ENCODE results near the gene CHAT.

CHAT gene

GRCh38 chr10:49651039-49651835, 37.4 kb downstream of the CHAT start:
- no peak for DNase-seq

DNA sequence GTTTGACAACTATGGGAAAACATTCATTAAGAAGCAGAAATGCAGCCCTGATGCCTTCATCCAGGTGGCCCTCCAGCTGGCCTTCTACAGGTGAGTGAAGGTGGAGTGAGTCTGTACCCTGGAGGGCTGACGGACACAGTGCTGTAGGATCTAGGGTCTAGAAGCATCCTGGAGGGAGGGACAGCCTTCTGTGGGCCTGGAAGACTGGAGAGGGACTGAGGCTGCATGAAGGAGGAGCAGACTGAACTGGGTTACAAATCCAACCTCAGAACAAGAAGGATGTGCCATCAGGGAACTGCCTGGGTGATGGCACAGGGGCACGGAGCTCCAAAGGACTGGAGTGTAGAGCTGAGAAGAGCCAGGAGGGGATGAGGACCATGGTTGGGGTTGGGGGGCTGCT, 38.1 kb downstream of the CHAT start:
- DNase-seq: no peak

GRCh38 chr10:49652421-49653272, 38.8 kb downstream of the CHAT start:
- DNase-seq: no peak

DNA sequence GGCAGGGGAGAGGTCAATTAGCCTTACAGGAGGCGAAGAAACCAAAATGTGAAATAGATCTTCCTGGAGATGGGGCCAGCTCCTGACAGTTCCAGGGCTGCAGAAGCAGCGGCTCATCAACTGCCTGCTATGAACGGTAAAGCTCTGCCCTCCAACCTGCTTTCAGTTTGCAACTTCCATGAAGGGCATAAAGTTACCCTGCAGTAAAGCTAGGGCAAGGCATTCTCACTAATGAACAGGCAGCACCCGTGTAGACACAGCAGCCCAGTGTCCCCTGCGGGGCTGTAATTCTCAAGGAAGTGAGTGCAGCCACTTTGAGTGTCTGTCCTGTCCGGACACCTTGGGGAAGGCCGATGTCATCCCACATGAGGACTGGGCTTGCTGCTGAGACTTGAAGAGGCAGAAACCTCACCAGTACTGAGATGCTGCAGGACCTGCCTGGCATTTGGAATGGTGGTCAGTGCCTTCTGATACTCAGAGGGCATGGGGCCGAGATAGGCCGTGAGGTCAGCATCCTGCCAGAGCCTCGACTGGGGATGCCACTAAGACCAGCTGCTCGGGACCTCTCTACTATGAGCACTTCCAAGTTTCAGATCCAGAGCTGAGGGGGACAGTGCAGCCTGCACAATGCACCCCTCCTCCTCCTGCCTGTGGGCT, 39.6 kb downstream of the CHAT start:
- no peak for DNase-seq

DNA sequence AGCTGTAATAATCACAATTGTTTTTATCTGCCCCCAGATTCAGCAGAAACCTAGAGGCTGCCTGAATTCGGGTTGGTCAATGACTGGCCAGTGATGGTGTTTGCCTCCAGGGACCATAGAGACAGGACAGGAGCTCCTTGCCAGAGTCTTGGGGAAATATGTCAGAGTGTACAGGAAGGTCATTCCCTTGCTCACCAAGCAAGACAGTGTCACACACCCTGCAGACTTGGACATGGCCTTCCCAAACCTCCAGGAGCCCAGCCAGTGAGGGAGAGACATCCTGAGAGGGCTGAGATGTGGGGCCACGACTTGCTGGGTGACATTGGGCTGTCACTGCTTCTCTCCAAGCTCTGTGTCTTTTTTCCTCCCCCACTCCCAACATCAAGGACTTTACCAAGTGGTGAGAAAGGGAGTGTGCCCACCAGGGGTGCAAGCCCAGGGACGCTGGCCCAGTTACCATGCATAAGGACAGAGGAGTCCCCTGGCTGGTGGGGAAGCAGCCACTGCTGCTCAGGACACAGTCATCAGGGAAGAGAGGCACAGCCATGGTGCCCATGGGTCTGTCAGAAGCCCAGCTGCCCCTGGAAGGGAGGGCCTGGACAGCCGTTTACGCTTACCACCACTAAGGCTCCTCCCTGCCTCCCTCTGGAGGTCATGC, 40.3 kb downstream of the CHAT start:
- no peak for DNase-seq

DNA sequence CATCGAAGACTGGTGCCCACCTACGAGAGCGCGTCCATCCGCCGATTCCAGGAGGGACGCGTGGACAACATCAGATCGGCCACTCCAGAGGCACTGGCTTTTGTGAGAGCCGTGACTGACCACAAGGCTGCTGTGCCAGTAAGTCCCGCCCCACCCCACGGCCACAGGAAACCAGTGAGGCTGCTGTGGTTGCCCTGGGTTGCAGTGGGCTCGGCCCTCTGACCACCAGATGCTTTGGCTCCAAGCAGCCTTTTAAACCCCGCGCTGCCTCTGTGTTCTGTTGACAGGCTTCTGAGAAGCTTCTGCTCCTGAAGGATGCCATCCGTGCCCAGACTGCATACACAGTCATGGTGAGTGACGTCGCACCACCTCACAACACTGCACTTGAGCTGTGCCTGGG, 41.3 kb downstream of the CHAT start:
- DNase-seq: peak in 1 of 58 donors; percentile 9

DNA sequence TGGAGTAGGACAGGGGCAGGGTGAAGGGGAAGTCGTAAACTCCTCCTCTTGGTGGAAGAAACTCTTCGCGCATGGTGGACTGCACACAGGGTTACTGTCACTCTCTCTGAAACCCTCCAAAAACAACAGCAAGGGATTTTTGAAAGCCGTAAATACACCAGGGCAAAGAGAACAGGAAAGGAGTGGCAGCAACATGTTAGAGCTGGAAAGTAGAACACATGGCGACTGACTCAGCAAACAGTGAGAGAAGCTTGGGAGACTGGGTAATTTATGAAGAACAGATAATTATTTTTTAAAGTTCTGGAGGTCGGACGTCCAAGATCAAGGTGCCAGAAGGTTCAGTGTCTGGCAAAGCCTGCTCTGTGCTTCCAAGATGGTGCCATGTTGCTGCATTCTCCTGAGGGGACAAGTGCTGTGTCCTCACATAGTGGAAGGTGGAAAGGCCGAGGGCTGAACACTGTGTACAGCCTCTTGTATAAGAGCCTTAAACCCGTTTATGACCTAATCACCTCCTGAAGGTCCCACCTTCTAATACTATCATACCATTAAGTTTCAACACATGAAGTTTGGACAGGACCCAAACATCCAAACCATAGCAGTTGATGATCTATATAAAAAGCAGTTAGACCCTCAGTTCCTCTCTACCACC, 43.1 kb downstream of the CHAT start:
- no peak for DNase-seq

DNA sequence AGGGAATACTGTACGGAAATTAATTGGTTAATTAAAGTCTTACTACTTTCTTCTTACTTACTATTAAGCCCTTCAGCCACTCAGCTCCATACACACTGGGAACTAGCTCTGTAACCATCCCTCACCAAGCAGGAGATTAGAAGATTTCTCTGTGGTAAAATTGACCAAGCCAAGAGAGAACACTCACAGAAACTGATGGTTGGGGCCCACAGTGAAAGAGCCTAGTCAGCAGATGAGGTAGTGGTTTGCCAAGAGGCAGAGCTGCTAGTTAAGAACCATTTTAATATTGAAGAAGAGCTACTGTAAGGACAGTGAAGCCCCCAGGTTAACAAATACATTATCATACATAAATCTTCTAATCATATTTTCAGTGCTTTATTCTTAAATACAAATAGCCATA, 43.8 kb downstream of the CHAT start:
- no peak for DNase-seq

- no peak for DNase-seq
Measured at GRCh38 chr10:49661140-49661856, 47.5 kb downstream of the CHAT start.

DNA sequence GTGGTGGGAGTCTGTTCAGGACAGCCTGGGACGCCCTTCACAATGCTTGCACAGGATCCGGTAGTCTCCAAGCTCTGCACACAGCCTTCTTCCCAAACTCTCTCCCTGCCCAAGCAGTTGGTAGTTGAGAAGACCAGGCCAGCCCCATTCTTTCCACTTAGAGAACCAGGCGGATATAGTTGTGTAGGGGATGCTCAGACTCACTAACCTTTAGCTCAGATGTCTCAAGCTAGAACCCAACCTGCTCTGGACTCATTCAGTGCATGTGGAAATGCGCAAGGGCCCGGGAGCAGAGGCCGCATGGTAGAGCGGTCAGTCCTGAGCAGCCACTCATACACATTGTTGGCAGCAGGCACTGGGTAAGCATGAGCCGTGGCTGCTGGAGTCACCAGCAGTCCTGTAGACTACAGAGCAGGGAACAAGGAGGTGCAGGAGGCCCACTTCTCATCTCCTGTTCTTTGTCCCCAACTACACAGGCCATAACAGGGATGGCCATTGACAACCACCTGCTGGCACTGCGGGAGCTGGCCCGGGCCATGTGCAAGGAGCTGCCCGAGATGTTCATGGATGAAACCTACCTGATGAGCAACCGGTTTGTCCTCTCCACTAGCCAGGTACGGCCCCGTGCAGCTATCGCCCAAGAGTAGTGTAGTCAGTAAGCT, 48.5 kb downstream of the CHAT start:
- DNase-seq: no peak

DNA sequence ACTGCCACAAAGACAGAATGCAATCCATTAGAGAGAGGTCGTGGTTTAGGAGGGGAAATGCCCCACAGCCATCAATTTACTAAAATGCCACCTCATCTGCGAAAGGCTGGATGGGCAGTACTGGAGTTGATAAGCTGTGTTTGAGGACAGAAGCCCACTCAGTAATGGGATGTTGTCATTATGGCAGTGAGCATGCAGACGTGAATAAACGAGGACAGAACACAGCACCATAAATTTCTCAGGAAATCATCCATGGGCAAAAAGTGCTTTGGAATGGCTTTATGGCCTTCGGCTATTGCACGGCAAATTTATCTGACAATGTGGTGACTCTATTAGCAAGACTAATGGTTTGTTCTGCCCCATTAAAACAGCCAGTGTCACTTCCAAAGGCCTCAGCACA, 49.8 kb downstream of the CHAT start:
- DNase-seq: no peak

- DNase-seq: no peak
Measured at GRCh38 chr10:49664006-49664841, 50.4 kb downstream of the CHAT start.

- DNase-seq: no peak
Measured at GRCh38 chr10:49664842-49665355, 51.1 kb downstream of the CHAT start.

DNA sequence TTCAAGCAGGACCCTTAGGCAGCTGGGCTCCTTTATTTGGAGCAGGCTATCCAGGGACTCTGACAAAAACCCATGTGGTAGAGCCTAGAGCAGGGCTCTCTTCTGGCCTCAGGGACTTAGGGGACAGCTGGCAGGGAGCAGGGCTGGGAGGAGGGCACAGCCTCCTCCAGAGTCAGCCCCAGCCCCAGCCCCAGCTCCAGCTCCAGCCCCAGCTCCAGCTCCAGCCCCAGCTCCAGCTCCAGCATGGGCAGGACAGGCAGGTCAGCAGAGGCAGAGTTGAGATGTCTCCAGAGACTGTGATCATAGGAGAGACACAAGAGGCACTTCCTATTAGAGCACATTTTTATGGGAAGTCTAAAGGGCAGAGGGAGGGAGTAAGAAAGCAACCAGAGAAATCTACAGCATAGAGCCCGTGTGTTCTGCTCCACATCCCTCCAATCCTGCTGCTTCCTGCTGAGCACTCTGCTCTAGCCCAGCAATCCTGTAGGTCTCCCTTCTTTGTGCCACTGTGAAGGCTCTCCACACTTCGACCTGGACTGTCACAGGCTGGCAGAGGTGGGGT, 52.3 kb downstream of the CHAT start:
- no peak for DNase-seq

DNA sequence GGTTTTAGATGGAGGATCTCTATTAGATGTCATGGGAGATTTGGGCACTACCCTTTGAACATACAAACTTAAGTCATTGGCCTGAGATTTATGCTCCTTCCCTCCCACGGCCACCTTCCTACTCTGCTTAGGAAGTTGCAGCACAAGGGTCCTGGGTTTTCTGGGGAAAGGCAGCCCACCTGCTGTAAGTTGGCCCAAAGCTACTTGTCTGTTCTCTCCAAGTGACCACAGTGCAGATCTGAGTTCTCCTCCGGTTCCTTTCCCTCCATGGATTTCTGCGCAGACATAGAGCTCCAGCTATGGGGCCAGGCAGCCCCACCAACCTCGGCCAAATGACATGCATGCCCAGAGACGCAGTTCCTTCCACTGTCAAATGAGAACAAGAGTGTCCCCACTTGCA, 52.8 kb downstream of the CHAT start:
- no peak for DNase-seq

GRCh38 chr10:49667991-49668390, 54.2 kb downstream of the CHAT start:
- DNase-seq: no peak

DNA sequence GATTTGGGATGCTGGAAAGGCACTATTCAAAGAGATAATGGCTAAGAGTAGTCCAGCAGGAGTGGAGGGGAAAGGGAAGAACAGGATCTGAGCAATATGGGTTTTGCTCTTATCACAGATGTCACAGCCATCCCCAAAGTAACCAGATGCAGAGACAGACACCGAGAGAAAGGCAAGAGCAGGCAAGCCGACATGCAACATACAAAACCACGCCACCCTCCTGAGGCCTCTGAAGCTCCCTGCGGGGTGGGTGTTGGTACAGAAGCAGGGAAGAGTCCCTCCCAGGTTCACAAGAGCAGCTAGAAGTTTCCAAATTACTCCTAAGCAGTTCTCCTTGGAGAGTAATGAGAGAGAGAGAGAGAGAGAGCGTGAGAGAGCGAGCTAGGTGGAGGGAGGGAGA, 54.8 kb downstream of the CHAT start:
- no peak for DNase-seq

DNA sequence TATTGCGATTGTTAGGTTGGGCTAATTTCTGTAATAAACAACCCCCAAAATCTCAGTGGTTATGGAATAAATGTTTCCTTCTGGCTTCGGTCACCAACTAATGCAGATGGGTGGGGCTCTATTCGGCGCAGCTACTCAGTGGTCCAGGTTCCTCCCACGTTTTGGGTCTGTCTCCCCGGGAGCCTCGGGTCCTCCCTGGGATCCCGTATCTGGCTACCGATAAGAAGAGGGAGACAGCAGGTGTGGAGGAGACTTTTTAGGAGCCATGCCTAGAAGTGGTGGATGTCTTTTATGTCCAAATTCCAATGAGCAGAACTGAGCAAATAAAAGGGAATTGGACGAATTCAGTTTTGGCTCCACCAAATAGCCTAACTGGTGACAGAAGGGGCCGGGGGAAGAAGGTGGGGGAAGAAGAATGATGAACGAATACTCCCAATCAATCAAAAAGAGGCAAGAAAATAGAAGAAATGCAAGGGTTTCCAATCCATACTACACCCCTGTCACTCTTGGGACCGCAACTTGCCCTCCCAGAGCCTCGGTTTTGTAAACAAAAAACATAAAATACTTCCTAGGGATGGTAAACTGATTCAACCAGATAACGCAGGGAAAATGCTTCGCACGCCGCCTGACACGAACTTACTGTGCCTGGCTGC, 65.1 kb downstream of the CHAT start:
- peak in 1 of 58 donors; percentile 6 for DNase-seq
